Measurements from ENCODE around the gene OTUD5.
"Not testable (repeated sequence)": the region's sequence is repeated elsewhere in the genome, so short reads cannot be mapped to it uniquely, and the experiment has no call there.

Gene OTUD5

DNA sequence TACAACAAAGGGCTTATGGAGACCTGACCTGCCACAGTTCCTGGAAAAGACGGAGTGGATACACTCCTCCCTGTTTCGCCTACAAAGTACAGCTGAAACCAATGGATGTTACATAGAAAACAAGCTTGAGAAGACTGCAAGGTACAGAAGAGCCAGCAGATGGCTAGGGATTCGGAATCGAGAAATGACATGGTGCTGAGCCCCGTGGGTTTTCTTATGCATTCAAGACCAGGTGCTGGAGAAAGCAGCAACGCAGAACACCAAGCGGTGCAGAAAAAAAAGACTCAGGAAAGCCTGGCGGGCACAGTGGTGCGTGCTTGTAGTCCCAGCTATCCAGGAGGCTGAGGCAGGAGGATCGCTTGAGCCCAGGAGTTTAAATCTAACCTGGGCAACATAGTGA, 73.7 kb downstream of the OTUD5 start:
- no peak for DNase-seq

DNA sequence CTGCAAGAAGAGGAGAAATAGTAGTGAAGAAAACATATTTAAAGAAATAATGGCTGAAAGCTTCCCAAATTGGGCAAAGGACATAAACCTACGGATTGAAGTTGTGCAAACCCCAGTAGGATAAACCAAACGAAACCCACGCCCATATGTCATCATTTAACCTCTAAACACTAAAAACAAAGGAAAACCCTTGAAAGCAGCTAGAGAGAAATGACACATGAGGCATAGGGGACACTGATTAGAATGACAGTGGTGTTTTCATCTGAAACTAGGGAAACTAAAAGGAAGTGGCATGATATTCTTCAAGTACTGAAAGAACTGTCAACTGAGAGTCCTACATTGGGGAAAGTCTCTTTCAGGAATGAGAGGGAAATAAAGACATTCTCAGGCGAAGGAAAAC, 80.5 kb downstream of the OTUD5 start:
- not testable (repeated sequence) for DNase-seq
